Upper lobe of right lung (tissue), 1 donor: ENCODE measurements around the gene CDC42BPG. TPM values are rescaled to one million over a fixed set of nuclear protein-coding genes. Genes with fewer than 3 reads are reported as not detected.

Experiments
- ATAC-seq: fragments of 200-7000 bp; cut with Tn5 transposase; one replicate; pipeline ENCODE4 v1.9.1; 2020; ENCODE audit warnings: mild to moderate bottlenecking, moderate library complexity
- DNase-seq: peaks from one replicate; pipeline ENCODE4 v3.0.0-alpha.2; 2020
- H3K27ac ChIP-seq: fragments of 200-600 bp; one replicate; pipeline ENCODE4 v1.8.0; 2022
- H3K27me3 ChIP-seq: fragments of 200-600 bp; one replicate; pipeline ENCODE4 v1.8.0; 2022; ENCODE audit warnings: mild to moderate bottlenecking
- H3K36me3 ChIP-seq: fragments of 200-600 bp; one replicate; pipeline ENCODE4 v1.8.0; 2022
- H3K4me1 ChIP-seq: fragments of 200-600 bp; one replicate; pipeline ENCODE4 v1.8.0; 2022
- H3K4me3 ChIP-seq: fragments of 200-600 bp; one replicate; pipeline ENCODE4 v1.8.0; 2022; ENCODE audit warnings: mild to moderate bottlenecking
- H3K9me3 ChIP-seq: fragments of 200-600 bp; one replicate; pipeline ENCODE4 v1.8.0; 2022
- intact Hi-C: fragments of 100-400 bp; cut with DNase I; formaldehyde crosslinking; loops from one replicate; pipeline ENCODE4 v1.11.0; 2022
- total RNA-seq: library from RNA; stranded (reverse); fragmentation: NEBNext Ultra II Directional; extraction: Animal tissue kit (Norgen Biotek cat#: 25700); gene quantifications from one replicate; pipeline ENCODE4 v1.2.1, GENCODE V29; 2021
- TF ChIP-seq, protein P1 (sequence below): fragments of 200-600 bp; IDR thresholded peaks from one replicate; pipeline ENCODE4 v1.8.0; 2022; ENCODE audit warnings: antibody characterized with exemption
- donor health status: DM: no; HTN: yes; CAD: no; lungs with severe emphysema.

Gene CDC42BPG
- total RNA-seq, 1 donor from 2014 or later, result 20.9 TPM

DNA sequence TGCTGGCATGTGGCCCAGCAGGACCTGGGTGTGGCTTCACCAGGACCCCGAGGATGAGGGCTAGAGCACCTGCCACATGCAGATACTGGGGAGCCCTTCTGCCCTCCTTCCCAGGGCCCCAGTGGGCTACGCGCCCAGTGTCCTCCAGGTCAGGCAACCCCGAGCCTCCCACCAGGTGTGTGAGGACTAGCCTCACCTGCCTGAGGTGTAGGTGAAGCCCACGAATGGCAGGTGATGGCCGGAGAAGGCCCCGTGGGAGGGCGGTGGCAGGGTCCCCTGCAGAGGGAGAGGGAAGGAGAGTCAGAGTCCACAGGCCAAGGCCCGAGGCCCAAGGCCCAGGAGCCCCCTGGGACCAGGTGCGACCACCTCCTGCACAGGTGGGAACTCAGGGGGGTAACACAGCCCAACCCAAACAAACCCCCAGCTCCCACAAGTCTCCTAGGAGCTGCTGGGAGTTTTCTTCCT is 6.5 kb downstream of the CDC42BPG start:
- TF ChIP-seq, protein P1, sequence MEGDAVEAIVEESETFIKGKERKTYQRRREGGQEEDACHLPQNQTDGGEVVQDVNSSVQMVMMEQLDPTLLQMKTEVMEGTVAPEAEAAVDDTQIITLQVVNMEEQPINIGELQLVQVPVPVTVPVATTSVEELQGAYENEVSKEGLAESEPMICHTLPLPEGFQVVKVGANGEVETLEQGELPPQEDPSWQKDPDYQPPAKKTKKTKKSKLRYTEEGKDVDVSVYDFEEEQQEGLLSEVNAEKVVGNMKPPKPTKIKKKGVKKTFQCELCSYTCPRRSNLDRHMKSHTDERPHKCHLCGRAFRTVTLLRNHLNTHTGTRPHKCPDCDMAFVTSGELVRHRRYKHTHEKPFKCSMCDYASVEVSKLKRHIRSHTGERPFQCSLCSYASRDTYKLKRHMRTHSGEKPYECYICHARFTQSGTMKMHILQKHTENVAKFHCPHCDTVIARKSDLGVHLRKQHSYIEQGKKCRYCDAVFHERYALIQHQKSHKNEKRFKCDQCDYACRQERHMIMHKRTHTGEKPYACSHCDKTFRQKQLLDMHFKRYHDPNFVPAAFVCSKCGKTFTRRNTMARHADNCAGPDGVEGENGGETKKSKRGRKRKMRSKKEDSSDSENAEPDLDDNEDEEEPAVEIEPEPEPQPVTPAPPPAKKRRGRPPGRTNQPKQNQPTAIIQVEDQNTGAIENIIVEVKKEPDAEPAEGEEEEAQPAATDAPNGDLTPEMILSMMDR, result no peak
- Histone ChIP-seq H3K9me3 (no peaks in the 10 kb centered on the region), H3K4me1 (peaks cover 5% of the 10 kb centered on the region), H3K27me3 (no peaks in the 10 kb centered on the region), H3K4me3 (no peak overlapping the region), H3K27ac (no peak overlapping the region), H3K36me3 (peaks cover 3% of the 10 kb centered on the region)
- intact Hi-C loops, result no loop called here
- no peak for ATAC-seq
- peak; percentile 59 for DNase-seq

DNA sequence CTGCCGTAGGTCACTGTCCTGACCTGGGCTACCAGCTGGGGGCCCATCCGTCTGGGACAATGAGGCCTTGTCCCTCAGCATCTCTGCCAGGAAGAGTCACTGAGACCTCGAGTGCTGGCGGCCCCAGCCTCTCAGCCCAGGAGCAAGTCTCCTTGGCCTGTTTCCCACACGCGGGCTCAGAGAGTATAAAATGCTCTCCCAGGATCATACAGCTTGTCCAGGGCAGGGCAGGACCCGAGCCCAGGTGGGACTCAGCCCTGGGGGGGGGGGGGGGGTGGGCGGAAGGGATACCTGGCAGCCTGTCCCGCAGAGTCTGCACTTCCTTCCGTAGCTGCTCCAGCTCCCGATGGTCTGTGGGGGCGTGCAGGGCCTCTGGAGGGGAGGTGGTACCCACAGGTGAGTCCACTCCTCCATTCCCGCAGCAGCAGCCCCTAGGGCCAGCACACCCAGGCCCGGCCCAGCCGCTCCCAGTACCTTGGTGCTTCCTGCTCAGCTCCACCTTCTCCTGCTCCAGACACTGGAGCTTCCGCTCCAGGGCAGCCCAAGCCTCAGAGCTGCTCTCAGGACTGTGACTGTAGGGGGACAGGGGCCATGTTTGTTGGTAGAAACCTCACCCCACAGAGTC is 7.9 kb downstream of the CDC42BPG start:
- Histone ChIP-seq H3K27ac (no peak overlapping the region), H3K36me3 (peaks cover 4% of the 10 kb centered on the region)
- intact Hi-C loops, result no loop called here

DNA sequence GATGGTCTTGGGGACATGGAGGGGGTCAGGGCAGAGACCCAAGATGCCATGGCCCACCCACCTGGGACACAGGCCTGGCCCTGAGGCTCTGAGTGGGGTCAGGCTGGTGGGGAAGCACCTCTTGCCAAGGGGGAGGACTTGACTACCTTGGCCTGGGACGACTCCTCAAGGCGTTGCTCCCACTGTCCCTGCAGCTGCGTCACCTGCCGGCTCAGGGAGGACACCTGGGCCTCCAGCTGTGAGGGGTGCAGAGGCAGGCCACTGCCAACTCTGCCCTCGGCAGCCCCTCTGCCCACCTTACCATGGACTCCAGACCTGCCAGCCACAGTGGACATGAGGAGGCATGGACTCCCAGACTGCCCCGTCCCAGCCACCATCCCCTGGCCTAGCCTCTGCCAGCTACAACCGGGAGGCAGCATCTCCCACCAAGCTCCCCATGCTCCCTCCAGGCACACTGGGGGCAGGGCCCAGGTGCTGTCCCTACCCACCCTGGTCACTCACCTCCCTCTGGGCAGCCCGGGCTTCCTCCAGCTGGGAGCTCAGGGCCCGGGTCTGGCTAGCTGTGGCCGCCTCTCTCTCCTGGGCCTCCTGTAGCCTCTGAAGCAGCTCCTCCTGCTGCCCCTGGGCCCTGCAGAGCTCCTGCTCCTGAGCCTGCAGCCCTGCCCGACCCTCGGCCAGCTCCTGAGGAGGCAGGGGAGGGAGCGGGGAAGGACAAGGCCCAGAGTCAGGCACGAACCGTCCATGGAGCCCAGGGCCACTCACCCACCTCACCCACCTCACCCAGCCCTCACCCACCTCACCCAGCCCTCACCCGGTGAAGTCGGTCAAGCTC is 8.6 kb downstream of the CDC42BPG start:
- DNase-seq (peak; percentile 47), ATAC-seq (peak; percentile 3)
- intact Hi-C loops, result no loop called here
- Histone ChIP-seq H3K27me3 (no peaks in the 10 kb centered on the region), H3K9me3 (no peaks in the 10 kb centered on the region), H3K27ac (peak overlapping the region; percentile 30), H3K4me3 (no peak overlapping the region), H3K36me3 (peaks cover 4% of the 10 kb centered on the region), H3K4me1 (no peaks in the 10 kb centered on the region)
- TF ChIP-seq, protein P1, result no peak

More for the DNA sequence above, 7.9 kb downstream of the CDC42BPG start:
- Histone ChIP-seq H3K4me1 (no peaks in the 10 kb centered on the region), H3K4me3 (no peak overlapping the region), H3K27me3 (no peaks in the 10 kb centered on the region), H3K9me3 (no peaks in the 10 kb centered on the region)
- DNase-seq (peak; percentile 60), ATAC-seq (no peak)
- TF ChIP-seq, protein P1, result no peak

DNA sequence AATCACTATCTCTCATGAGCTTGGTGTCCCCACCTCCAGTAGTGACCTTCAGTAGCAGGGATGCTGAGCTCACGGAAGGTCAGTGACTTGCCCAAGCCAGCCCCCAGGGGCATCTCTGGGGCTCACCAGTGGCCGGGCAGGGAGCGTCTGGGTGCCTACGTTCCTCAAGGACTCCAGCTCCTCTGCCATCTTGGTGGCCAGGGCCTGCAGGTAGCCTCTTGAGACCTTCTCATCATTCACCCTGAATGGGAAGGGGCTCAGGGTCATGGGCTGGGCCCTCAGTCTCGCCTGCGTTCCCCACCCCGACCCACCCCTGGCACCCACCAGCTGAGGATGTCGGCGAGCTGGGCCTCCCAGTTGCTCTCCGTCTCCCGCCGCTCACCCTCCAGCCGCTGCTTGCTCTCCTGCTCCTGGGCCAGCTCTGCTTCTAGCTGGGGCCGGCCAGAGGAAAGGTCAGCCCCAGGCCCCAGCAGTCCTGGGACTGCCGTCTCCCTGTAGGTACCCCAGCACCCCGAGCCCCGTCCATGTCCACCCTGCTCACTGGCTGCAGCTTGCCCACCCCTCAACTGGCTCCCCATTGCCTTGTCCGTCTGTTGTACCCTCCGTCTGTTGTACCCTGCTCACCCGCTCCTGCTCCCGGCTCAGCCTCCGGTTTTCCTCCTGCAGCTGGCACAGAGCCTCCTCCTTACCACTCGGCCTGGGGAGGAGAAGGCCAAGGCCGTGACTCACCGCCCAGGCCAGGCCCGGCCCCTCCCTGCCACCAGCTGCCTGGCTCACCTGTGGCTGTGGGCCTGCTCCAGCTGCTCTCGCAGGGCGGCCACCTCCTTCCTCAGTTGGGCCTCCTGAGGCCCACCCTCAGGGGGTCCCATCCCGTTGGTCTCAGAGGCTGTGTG is 9.5 kb downstream of the CDC42BPG start:
- Histone ChIP-seq H3K4me1 (no peaks in the 10 kb centered on the region), H3K4me3 (no peak overlapping the region), H3K27ac (peak overlapping the region; percentile 30), H3K36me3 (peaks cover 4% of the 10 kb centered on the region), H3K27me3 (no peaks in the 10 kb centered on the region), H3K9me3 (no peaks in the 10 kb centered on the region)
- DNase-seq (peak; percentile 87), ATAC-seq (peak; percentile 87)
- TF ChIP-seq, protein P1, result no peak
- intact Hi-C loops, result no loop called here

DNA sequence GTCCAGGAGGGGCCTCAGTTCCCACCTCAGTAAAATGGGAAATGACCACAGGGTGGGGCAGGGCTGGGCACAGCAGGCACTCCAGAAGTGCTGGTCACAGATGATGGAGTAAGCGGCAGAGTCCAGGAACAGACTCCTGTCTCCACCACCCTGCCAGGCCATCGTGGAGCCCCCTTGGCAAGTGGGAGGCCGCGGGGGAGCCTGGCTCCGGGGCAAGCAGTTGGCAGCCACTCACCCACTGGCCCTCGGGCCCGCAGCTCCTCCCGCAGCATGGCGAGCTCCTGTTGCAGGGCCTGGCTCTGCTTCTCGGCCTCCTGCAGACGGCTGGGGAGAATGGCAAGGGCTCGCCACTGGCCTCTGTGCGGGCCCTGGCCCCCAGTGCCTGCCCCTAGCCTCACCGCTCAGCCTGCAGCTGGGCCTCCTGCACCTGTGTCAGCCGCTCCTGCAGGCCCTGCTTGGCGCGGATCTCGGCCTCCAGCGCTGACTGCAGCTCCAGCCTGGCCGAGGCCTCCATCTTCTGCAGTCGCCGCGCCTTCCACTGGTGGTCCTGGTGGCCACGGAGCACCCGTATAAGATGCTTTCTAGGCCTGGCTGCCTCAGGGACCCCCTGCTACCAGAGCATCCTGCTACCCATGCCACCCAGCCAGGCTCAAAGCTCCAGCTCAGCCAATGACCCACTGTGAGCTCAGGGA is 10.3 kb downstream of the CDC42BPG start:
- no peak overlapping the region for H3K4me3 ChIP-seq
- TF ChIP-seq, protein P1, result no peak
- no peaks in the 10 kb centered on the region for H3K27me3 ChIP-seq
- intact Hi-C loops, result no loop called here
- H3K27ac ChIP-seq, result no peak overlapping the region
- H3K4me1 ChIP-seq, result no peaks in the 10 kb centered on the region
- peaks cover 4% of the 10 kb centered on the region for H3K36me3 ChIP-seq
- DNase-seq (peak; percentile 58), ATAC-seq (no peak)
- no peaks in the 10 kb centered on the region for H3K9me3 ChIP-seq
